A673 (cell line): ENCODE results near the gene NOM1.

Experiments used
- EZH2 ChIP-seq: fragments of 200-600 bp; sonication (generic); IDR thresholded peaks from 2 replicates; pipeline ENCODE4 v1.6.1; 2017; ENCODE audit warnings: borderline replicate concordance, low read depth, mild to moderate bottlenecking, mixed read lengths, antibody characterized with exemption, low read length; ENCODE audit not compliant: poor library complexity, severe bottlenecking
- TF ChIP-seq, protein P1 (sequence below): fragments of 300-800, 200-600 bp; sonication (generic); conservative IDR thresholded peaks from 2 replicates; pipeline ENCODE4 v1.5.1; 2017; ENCODE audit warnings: low read depth, mild to moderate bottlenecking, antibody characterized with exemption, low read length, moderate library complexity, mixed read lengths

DNA sequence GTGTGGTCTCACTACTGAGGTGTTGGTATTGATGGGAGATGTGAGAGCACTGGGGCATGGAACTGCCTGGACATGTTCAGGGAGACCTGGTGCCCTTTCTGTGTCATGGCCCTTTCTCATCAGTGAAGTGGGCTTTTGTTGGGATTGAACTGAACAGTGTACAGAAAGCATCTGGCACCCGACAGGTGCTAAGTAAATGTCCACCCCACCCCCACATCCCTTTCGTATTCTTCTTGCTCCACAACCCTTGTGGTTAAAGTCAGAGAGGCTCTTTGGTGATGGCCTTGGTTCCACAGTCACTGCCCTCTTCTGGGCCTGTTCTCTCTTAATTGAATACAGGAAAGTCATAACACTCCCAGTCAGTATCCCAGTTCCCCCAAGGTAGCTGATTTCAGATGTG, 5.4 kb downstream of the NOM1 start:
- no peak for TF ChIP-seq EZH2
- TF ChIP-seq, protein P1, sequence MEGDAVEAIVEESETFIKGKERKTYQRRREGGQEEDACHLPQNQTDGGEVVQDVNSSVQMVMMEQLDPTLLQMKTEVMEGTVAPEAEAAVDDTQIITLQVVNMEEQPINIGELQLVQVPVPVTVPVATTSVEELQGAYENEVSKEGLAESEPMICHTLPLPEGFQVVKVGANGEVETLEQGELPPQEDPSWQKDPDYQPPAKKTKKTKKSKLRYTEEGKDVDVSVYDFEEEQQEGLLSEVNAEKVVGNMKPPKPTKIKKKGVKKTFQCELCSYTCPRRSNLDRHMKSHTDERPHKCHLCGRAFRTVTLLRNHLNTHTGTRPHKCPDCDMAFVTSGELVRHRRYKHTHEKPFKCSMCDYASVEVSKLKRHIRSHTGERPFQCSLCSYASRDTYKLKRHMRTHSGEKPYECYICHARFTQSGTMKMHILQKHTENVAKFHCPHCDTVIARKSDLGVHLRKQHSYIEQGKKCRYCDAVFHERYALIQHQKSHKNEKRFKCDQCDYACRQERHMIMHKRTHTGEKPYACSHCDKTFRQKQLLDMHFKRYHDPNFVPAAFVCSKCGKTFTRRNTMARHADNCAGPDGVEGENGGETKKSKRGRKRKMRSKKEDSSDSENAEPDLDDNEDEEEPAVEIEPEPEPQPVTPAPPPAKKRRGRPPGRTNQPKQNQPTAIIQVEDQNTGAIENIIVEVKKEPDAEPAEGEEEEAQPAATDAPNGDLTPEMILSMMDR: no peak
